HL-60/S4 treated with retinoic acid at 250 ng/mL for 4 days and 3 days (cell line): ENCODE results near the gene OLFML2A.

ENCODE experiments used
- in situ Hi-C: fragments of 300-500 bp; cut with MboI; formaldehyde crosslinking; loops from 2 replicates; pipeline ENCODE4 v1.7.0; 2022; ENCODE audit warnings: low sequenced_read_pairs

Gene OLFML2A

DNA sequence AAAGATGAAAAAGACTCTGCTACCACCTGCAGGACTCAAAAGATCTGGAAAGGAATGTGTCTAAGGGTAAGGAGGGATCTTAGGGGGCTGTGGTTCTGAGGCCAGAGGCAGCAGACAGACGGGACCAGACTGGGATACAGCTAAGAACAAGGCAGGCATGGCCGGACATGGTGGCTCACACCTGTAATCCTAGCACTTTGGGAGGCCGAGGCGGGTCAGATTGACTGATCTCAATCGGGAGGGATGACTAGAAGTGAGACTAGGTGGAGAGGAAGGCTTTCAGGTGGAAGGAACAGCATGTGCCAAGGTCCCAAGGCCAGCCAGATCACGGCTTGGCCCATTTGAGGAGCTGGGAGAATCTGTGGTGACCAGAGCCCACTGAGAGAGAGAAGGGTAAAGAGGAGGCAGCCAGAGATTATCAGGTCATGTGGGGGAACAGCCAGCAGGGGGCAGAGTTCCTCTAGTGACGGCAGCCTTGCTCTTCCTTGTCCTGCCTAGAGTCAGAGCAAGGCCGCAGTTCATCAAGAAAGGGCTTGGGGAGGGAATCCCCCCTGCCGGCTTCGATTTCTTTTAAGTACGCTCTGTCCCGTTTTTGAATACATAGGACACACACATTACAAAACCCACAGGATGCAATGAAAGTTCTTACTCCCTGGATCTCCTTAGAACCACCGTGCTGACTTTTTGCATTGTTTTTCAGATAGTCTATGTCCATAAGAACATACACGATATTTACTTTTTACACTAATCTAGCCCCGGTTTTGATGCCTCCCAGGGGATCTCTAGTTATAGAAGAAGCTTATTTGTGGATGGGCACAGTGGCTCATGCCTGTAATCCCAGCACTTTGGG is 2.6 kb upstream of the OLFML2A start:
- in situ Hi-C loops: loop anchor here (5.0 to 10.0 kb wide), 2 partner anchors 78 to 600 kb away; partner anchors contain the start of gene WDR38

DNA sequence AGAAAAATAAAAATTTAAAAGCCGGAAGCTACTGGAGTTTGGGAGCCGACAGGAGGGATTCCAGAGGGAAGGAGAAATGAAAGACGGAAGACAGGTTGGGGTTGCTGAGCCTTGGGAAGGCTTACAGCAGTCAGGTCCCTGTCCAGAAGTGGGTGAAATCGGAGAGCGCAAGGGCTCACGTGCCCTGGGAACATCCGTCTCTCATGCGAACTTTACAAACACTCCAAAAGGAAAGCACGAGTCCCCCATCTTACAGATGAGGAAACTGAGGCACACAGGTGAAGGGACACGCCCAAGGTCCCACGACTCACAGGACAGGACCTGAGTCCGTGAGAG is 347 bp upstream of the OLFML2A start:
- in situ Hi-C loops: loop anchor here (10.0 kb wide), 1 partner anchor 598 kb away; no protein-coding TSS in a partner anchor

DNA sequence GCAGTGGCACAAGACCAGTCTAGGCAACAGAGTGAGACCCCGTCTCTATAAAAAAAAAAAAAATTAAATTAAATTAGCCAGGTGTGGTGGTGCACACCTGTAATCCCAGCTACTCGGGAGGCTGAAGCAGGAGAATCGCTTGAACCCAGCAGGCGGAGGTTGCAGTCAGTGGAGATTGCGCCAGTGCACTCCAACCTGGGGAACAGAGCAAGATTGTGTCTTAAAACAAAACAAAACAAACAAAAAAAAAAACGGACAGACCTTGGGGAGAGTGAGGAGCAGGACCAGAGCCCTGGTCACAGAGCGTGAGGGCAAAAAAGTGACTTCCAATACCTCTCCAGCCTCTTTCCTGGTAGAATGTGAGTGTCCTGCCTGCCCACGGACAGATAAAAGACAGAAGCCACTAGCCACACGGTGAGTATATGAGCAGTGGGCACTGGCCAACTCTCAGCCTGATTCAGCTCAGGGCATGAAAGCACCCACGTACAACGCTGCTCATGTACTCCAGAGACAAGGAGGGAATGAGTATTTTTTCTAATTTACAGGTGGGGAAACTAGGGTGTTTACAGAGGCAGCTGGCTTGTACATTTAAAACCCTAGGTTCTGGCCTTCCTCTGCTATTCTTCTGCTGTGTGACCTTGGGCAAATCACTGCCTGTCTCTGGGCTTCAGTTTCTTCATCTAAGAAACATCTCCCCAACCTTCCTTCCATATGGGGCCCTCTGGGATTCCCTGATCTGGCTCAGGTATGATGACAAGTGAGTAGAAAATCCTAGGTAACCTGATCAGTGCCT is 1.8 kb downstream of the OLFML2A start:
- in situ Hi-C loops: loop anchor here (10.0 kb wide), 1 partner anchor 596 kb away; no protein-coding TSS in a partner anchor

DNA sequence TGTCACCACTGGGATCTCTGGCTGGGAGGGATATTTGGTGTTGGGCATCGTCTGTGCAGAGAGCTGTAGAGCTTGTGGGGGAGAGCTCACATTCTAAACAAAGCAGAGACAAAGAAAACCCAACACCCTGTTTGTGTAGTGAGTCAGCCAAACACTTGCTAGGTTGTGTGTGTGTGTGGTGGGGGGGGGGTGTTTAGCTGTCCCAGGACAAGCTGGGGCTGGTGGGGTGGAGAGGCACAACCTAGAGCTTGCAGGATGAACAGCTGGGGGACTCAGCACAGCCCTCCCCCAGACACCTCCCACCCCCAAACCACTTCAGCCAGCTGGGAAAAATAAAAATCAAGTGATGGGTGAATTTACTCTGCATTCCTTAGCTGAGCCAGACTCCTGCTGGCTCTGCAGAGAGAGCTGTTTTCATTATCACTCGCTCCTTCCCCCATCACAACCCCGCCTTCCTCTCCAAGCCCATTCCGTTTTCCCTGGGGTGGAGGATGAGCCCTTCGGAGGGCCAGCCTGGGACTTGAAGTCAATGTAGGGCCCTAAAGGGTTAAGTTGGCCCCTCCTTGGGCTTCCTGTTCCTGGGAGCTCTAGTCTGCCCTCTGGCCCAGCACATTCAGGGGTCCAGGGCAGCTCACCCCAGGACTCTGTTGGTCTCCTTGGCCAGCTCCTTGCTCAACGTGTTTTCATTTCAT is 2.6 kb downstream of the OLFML2A start:
- in situ Hi-C loops: loop anchor here (10.0 kb wide), 1 partner anchor 595 kb away; no protein-coding TSS in a partner anchor

DNA sequence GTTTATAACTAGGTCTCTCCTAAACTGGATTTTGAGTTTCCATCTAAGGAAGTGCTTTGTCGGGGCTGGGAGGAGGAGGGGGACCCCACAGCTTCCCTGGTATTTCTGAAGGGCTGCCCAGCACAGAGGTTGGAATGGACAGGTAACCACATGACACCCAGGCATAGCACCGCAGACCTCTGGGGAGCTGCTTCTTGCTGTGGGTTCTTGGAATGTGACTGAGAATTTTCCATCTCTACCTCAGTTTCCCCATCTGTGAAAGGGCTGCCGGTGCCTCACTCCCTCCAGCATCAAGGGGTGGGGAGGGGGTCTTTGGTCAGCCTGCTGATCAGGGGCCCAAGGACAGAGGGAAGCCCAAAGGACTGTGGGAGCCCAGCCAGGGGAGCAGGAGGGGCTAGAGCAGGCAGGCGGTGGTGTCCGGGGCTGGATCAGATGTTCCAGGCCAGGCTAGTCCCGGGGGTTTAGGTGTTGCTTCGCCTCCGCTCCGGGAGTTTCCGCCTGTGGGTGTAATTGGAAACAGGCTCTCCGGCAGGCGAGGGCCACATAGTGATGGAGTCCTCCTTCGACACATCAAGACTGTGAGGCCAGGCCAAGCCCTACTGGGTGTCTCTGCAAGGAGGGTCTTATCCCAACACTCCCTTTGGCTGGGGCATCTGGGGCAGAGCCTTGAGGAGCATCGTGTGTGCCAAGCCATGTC is 3.3 kb downstream of the OLFML2A start:
- in situ Hi-C loops: no loop called here

DNA sequence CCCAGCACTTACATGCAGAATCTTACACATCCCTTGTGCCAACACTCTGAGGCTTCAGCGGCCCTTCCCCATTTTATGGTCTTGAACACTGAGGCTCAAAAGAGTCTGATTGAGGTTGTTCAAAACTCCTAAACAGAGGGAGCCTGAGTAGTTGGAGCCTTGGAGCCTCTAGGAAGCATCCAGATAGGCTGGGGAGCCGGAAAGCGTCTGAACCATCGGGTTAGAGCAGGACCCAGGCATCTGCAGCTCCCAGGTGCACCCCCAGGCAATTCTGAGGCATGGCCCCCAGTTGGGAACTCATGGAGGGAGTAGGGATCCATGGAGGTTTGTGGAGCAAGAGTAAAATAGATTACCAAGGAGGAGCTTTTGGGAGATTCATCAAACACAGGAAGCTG is 3.8 kb downstream of the OLFML2A start:
- in situ Hi-C loops: no loop called here

DNA sequence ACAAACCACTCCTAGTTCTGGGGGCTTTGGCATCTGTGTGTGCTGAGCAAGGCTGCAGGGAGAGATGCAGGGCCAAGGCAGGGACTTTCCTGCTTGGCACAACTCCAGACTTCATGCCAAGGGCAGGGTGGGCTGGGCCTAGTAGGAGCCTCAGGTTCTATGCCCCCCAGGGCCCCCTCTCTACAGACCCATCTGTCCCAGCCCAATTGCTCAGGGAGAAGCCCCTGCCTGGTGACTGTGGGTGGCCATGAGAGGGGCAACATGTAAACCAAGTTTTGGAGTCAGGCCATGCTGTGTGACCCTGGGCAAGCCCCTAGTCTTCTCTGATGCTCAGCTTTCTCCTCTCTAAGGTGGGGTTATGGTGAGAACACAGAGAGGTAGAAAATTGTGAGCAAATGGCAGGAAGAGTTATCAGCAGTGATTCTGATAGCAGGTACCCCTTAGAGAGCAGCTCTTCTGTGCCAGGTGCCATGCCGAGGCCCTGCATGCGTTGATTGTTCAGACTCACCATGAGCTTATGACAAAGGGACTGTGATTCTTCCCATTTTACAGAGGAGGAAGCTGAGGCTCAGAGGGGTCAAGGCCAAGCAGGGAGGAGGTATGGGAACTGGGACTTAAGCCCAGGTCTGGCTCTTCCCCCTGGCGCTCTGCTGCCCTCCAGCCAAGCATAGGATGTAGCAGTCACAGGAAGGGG is 5.2 kb downstream of the OLFML2A start:
- in situ Hi-C loops: no loop called here

DNA sequence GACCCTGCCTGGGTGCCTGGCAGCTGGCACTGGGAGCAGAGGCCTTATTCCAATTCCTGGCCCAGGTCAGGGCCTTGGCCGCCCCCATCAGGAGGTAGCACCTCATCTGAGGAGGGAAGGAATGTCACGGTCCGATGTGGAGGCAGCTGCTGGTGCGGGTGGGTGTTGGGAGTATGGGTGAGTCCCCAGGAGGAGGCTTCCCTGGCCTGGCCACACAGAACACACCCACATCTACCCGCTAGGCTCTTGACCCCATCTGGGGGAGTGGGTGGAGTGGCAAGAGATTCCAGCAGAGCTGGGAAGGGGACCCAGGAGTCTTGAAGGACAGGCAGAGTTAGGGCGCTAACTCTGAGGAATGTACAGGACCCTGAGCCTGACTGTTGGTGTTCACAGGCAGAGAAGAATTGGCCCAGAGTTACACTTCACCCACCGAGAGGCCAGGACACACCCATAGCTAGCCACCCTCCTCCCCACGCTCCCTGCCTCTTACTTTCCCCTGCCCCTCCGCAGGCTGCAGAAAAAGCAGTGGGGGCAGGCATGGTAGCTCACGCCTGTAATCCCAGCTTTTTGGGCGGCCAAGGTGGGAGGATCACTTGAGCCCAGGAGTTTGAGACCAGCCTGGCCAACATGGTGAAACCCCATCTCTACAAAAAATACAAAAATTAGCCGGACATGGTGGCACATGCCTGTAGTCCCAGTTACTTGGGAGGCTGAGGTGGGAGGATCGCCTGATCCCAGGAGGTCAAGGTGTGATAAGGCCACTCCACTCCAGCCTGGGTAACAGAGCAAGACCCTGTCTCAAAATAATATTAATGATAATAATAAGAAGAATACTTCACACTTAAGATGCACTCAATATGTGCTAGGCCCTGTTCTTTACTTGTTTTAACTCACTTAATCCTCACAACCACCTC is 6.0 kb downstream of the OLFML2A start:
- in situ Hi-C loops: no loop called here

DNA sequence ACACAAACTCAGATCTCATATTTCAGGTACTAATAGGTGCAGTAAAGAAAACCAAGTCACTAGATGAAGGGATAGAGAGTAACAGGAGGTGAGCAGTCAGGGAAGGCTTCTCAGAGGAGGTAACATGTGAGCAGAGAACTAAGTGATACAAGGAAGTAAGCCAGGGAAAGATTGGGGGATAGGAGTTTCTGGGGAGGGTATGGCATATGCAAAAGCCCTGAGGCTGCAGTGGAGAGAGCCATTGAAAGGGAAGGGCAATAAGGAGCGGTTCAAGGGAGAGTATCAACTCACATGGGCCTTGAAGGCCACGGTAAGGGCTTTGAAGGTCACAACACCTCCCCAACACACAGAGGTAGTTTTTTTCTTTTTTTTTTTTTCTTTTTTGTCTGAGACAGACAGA is 6.9 kb downstream of the OLFML2A start:
- in situ Hi-C loops: no loop called here

DNA sequence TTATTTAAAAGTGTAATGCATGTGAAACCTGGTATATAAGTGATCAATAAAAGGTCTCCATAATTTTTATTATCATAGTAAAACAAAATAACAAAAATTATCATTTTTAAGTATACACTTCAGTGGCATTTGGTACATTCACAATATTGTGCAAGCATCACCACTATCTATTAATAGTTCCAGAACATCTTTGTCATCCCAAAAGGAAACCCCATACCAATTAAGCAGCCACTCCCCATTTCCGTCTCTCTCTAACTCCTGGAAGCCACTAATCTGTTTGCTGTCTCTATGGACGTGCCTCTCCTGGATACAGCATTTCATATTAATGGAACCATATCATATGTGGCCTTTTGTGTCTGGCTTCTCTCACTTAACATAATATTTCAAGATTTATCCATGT is 7.6 kb downstream of the OLFML2A start:
- in situ Hi-C loops: no loop called here

DNA sequence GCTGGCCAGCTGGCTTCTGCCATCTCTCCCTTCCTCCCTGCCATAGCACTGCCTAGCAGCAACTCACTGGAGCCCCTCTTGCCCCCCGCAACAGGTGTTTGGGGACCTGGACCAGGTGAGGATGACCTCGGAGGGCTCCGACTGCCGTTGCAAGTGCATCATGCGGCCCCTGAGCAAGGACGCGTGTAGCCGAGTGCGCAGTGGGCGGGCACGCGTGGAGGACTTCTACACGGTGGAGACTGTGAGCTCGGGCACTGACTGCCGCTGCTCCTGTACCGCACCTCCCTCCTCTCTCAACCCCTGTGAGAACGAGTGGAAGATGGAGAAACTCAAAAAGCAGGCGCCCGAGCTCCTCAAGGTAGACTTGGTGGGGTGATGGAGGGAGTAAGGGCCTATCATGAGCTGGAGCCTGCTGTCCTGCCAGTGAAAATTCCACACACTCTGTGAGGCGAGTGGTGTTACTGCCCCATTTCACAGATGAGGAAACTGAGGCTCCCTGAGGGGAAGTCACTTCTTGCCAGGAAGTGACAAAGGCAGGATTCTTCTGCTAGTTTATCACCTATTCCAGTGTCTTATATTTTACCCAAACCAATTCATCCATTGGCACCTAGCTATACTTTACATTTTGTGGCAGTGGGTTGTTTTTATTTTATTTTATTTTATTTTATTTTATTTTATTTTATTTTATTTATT is 10.1 kb downstream of the OLFML2A start:
- in situ Hi-C loops: no loop called here

DNA sequence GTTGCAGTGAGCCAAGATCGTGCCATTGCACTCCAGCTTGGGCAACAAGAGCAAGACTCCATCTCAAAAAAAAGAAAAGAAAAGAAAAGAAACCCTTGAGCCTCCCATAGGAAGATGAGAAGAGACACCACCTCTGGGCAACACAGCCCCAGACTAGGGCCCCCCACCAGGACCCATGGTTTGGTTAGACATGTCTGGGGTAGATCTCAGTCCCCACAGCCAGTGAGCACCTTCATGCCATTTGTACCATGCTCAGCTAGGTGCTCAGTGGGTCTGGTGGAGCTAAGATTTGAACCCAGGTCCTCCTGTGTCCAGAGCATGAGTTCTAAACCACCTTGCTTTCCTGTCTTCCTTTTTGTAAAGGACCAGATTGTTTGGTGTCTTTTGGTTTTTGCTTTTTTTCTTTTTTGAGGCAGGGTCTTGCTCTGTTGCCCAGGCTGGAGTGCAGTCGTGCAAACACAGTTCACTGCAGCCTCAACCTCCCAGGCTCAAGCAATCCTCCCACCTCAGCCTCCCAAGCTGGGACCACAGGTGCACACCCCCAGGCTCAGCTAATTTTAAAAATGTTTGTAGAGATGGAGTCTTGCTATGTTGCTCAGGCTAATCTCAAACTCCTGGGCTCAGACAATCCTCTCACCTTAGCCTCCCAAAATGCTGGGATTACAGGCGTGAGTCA is 11.7 kb downstream of the OLFML2A start:
- in situ Hi-C loops: no loop called here

DNA sequence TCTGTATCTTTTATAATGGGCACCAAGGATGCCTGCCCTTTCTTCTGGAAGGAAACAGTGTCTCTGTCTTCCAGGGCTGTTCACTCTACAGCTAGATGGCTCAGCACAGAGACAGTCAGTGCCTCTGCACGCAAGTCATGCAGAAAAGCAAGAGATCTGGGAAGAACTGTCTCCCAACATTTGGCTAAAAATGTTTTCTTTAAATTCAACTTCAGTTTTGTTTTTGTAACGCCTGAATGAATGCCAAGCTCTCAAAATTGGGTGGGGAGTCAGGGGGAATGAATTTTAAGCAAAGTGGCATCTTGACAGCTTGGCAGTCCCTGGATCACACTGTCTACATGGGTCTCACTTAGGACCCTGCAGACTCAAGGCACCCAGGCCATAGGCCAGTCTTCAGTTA is 12.6 kb downstream of the OLFML2A start:
- in situ Hi-C loops: no loop called here

DNA sequence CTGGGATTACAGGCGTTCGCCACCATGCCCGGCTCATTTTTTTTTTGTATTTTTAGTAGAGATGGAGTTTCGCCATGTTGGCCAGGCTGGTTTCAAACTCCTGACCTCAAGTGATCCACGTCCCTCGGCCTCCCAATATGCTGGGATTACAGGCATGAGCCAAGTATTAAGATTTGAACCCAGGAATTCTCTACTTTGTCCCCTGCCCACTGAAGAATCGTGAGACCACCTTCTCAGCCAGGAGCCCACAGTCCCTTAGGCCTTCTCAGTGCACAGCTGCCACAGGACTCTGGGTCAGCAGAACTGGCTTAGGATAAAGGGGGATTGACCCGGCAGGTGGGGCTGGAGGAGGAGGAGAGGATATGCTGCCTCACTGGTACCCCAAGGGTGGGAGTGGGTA is 13.4 kb downstream of the OLFML2A start:
- in situ Hi-C loops: no loop called here

DNA sequence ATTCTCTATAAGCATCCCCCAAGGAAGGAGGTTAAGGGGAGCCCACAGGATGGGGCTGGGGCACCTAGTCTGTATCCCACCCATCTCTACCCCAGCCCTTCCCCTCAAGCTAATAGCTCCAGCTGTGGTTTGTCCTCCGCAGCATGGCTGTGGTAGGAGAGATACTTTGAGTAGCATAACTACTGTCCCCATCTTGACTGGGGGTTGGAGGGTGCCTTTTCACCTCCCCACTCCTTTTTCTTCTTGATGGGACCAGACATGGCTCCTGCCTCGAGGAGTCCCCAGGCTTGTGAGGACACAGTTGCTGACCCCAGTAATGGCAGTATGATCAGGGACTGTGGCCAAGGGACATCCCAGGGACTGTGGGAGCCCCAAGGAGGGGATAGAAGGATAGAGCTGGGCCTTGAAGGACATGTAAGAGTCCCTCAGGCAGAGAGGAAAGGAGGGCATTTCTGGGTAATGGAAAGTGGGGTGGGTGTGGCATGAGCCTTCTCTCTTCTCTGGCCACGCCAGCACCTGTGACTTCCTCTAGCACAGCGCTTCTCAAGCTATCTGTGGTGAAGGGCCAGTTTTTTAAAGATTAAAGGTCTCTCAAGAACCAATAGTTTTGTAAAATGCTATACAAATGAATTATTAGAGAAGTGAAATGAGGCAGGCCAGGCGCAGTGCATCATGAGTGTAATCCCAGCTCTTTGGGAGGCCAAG is 14.0 kb downstream of the OLFML2A start:
- in situ Hi-C loops: no loop called here

DNA sequence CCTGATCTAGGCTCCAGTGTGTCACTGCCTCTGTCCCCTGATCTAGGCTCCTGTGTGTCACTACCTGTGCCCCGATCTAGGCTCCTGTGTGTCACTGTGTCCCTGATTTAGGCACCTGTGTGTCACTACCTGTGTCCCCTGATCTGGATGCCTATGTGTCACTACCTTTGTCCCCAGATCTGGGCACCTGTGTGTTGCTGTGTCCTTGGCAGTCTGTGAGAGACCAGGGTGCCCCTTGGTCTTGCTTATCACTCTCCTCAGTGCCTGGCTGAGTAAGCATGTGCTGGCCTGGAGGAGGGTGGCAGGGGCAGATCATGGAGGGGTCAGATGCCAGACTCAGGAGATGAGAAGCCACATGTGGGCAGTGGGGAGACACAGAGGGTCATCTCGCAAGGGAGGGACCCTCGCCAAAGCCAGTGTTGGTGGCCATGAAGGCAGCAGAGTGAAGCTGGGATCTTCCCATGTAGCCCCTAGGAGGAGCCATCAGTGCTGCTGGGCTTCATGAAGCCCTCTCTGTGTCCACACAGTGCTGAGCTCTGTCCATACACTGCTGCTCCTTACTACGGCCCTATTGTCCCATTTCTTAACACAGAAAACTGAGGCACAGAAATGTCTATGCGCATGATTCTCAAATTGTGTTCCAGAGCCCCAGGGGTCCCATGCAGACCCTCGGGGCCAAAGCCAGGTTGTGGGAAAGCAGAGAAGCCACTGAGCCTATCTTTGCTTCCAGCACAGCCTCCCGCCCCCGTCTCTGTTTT is 15.5 kb downstream of the OLFML2A start:
- in situ Hi-C loops: no loop called here
